ENCODE data around the gene ACTG1.

ACTG1 gene

DNA sequence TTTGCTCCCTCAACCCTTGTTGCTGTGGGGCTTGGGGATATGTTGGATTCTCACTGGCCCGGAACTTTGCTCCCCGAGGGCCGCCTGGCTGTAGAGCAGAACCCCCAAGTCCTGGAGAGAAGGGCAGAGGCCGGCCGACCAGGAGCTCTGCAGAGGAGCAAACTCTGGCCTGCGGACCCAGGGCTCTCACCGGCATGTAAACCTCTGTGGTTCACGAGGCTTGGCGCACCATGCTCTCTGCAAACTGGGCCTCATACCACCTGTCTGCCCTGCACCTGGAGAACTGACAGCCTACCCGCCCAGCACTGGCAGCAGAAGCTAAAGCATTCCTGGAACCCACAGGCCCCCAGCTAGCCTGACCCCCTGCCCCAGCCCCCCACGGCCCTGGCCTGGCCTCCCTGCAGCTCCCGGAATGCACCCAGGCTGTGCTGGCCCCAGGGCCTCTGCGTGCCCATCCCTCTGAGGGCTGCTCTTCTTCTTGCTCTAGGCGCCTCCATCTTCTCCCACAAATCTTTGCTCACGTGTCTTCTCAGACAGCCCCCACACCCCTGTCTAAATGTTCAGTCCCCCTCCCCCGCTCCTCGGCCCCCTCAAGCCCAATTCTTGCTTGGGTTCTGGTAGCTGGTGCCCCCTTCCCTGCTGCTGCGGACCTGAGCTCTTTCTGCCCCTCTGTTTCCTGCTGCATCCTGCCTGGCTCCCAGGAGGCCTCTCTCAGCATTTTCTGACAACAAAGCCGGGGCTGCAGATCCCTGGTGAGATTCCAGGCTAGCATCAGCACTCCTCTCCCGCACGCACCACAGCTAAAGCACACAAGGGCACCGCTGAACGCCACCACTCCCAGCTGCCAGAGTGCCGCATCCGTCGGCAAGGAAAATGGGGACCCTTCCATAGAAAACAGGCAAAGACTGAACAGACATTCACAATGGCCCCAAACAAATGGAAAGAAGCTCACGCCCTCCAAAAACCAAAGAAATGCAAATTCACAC is 23.3 kb downstream of the ACTG1 start:
- TF ChIP-seq, protein P1, sequence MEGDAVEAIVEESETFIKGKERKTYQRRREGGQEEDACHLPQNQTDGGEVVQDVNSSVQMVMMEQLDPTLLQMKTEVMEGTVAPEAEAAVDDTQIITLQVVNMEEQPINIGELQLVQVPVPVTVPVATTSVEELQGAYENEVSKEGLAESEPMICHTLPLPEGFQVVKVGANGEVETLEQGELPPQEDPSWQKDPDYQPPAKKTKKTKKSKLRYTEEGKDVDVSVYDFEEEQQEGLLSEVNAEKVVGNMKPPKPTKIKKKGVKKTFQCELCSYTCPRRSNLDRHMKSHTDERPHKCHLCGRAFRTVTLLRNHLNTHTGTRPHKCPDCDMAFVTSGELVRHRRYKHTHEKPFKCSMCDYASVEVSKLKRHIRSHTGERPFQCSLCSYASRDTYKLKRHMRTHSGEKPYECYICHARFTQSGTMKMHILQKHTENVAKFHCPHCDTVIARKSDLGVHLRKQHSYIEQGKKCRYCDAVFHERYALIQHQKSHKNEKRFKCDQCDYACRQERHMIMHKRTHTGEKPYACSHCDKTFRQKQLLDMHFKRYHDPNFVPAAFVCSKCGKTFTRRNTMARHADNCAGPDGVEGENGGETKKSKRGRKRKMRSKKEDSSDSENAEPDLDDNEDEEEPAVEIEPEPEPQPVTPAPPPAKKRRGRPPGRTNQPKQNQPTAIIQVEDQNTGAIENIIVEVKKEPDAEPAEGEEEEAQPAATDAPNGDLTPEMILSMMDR (IDR thresholded peaks at IDR 0.05; ENCODE audit: low read depth, low read length): no peak
- H3K4me3 ChIP-seq (replicated peaks in 1 of 2; ENCODE audit: low read depth in 2 of 2, low read length in 2 of 2): no peak overlapping the region
- DNase-seq (ENCODE audit: low read depth in 2 of 2): no peak

DNA sequence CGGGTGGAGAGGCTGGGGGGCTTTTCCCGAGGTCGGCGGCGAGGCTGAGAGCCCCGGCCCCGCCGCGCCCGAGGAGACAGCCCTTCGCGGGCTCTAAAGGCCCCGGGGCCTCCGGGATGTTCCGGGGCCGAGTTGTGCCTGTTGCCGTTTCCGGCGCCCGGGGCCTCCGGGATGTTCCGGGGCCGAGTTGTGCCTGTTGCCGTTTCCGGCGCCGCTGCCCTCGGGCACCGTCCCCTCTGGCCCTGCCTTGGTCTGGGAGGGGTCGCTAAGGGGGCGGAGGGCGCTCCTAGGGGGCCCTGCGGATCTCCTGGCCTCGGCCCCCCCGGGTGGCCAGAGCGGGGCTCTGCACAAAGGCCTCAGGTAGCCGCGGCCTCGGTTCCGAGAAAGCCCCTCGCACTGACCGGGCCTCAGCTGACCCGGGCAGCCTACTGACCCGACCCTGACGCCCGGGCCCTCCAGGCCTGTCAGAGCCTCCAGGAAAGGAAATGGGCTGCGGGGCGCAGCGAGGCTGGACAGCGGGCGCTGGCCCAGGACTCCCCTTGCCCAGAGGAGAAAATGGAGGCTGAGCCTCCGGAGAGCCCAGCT is 24.2 kb downstream of the ACTG1 start:
- TF ChIP-seq, protein P1 (IDR thresholded peaks at IDR 0.05; ENCODE audit: low read depth, low read length): no peak
- no peak for DNase-seq (ENCODE audit: low read depth in 2 of 2)
- peak overlapping the region; percentile 33 to 56 for H3K4me3 ChIP-seq (replicated peaks in 1 of 2; ENCODE audit: low read depth in 2 of 2, low read length in 2 of 2)

DNA sequence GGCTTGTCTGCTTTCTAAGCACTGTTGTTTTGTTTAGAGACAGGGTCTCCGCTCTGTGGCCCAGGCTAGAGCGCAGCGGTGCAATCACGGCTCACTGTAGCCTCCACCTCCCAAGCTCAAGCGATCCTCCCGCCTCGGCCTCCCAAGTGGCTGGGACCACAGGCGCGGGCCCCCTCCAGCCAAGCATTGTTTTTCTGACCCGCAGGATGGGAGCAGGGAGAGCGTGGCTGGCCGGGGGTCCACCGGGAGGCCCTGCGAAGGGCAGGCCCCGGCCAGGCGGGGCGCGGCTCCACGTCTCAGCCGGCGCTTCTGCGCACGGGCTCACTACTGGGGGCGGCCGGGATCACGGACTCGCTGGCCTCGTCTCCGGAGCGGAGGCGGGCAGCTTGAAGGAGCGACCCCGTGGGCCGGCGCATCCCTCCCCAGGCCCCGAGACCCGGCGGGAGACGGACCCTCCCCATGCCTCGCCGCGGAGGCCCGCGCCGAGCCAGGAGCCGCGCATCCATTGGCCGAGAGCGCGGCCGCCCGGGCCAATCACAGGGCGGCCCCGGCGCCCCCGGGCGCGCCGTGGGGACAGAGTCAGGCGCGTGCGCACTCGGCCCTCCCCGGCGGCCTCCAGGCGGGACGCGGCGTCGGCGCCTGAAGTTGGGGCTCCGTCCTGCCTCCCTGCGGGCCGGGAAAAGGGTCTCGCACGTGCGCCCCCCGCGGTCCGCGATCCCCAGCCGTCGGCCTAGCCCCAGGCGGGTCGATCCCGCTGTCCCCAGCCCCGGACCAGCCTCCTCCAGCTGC is 24.9 kb downstream of the ACTG1 start:
- TF ChIP-seq, protein P1 (IDR thresholded peaks at IDR 0.05; ENCODE audit: low read depth, low read length): no peak
- peak; percentile 68 to 74 for DNase-seq (ENCODE audit: low read depth in 2 of 2)
- H3K4me3 ChIP-seq (replicated peaks in 1 of 2; ENCODE audit: low read depth in 2 of 2, low read length in 2 of 2): peak overlapping the region; percentile 33 to 56

DNA sequence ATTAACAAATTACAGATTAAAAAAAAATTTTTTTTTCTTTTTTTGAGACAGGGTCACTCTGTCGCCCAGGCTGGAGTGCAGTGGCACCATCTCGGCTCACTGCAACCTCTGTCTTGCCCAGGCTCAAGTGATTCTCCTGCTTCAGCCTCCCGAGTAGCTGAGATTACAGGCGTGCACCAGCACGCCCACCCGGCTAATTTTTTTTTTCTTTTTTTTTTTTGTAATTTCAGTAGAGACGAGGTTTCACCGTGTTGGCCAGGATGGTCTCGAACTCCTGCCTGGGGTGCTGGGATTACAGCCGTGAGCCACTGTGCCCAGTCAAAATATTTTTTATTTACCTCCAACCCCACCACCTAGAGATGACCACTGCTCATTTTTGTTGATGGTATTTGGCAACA is 25.5 kb downstream of the ACTG1 start:
- no peak for DNase-seq (ENCODE audit: low read depth in 2 of 2)
- TF ChIP-seq, protein P1 (IDR thresholded peaks at IDR 0.05; ENCODE audit: low read depth, low read length): no peak
- H3K4me3 ChIP-seq (replicated peaks in 1 of 2; ENCODE audit: low read depth in 2 of 2, low read length in 2 of 2): no peak overlapping the region

DNA sequence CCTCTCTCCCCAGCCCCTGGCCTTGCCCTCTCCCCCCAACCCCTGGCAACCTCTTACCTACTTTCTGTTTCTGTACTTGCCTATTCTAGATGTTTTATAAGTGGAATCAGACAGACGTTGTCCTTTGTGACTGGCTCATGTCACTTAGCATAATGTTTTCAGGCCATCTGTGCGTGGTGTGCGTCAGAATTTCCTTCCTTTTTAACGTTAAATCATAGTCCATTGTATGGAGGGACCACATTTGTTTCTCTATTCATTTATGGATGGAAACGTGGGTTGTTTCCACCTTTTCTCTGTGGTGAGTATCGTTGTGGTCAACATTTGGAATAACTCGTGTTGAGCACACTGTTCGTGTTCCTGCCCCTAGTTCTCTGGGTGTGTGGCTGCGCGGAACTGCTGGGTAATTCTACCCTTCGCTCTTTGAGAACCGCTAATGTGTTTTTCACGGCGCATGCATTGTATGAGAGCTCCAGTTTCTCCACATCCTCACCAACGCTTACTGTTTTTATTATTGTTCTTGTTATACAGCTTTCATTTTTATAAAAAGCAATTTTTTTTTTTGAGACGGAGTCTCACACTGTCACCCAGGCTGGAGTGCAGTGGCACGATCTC is 26.3 kb downstream of the ACTG1 start:
- TF ChIP-seq, protein P1 (IDR thresholded peaks at IDR 0.05; ENCODE audit: low read depth, low read length): no peak
- H3K4me3 ChIP-seq (replicated peaks in 1 of 2; ENCODE audit: low read depth in 2 of 2, low read length in 2 of 2): no peak overlapping the region
- DNase-seq (ENCODE audit: low read depth in 2 of 2): no peak

Measured in cardiac fibroblast (primary cell).